Activated CD4-positive, alpha-beta T cell treated with anti-CD3 and anti-CD28 coated beads, Interleukin-2, amount 10 ng/mL, durations not matched to agents 7 days and 5 days (primary cell): ENCODE measurements around the gene ATP6V1C2. TPM values are rescaled to one million over a fixed set of nuclear protein-coding genes. Genes with fewer than 3 reads are reported as not detected.

ENCODE experiments used
- CTCF ChIA-PET: fragments of 350-600 bp; sonication (Branson Sonifier 250); formaldehyde crosslinking; loops from one replicate; lab custom pipeline; 2021; ENCODE audit warnings: antibody characterized with exemption; lab: Charles Lee
- POLR2A ChIA-PET: fragments of 350-600 bp; sonication (Branson Sonifier 250); formaldehyde crosslinking; loops from one replicate; lab custom pipeline; 2021; ENCODE audit warnings: antibody characterized with exemption; lab: Charles Lee
- DNase-seq: peaks from one replicate; pipeline ENCODE4 v3.0.0-alpha.2; 2020
- H3K27ac Mint-ChIP-seq: one replicate; pipeline ENCODE4 v1.8.0; 2021; ENCODE audit warnings: mild to moderate bottlenecking, moderate library complexity, mixed read lengths
- H3K27me3 Mint-ChIP-seq: one replicate; pipeline ENCODE4 v1.8.0; 2021; ENCODE audit warnings: mixed read lengths
- H3K36me3 Mint-ChIP-seq: one replicate; pipeline ENCODE4 v1.8.0; 2021; ENCODE audit warnings: low read depth, mixed read lengths
- H3K4me1 Mint-ChIP-seq: one replicate; pipeline ENCODE4 v1.8.0; 2021; ENCODE audit warnings: mixed read lengths
- H3K4me3 Mint-ChIP-seq: one replicate; pipeline ENCODE4 v1.8.0; 2021; ENCODE audit warnings: mild to moderate bottlenecking, moderate library complexity, mixed read lengths
- H3K9me3 Mint-ChIP-seq: one replicate; pipeline ENCODE4 v1.8.0; 2021; ENCODE audit warnings: mixed read lengths
- total RNA-seq, 2 experiments: library from RNA; stranded (reverse); gene quantifications; one replicate each; pipeline ENCODE4 v1.2.3, GENCODE V29; 2021

The ATP6V1C2 gene
- total RNA-seq, 2 experiments from 2014 or later, result not detected

DNA sequence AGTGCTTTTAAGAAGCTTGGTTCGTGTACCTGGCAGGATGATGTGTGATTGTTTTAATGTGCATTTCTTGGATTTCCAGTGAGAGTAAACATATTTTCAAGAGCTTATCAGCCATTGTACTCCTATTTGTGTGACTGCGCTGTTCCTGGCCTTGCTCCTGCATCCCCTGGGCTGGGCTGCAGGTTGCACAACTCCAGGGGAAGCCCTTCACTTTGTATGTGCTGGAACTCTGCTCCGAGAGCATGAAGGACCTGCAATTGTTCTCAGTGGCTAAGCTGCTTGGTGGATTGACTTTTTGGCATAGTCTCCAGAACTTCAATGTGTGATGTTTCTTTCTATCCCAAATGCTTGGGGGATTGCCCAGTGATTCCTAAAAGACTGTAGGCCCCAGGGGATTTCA lies 18.8 kb downstream of the ATP6V1C2 start:
- CTCF ChIA-PET, result interaction anchor here (0.7 to 0.9 kb wide), 2 partner anchors 18 to 757 kb away, joined by 3 read pairs; partner anchors contain the start of gene ATP6V1C2
- H3K36me3 Mint-ChIP-seq, result no peaks in the 10 kb centered on the region
- POLR2A ChIA-PET, result no interaction called here
- no peak overlapping the region for H3K27ac Mint-ChIP-seq
- H3K27me3 Mint-ChIP-seq, result no peaks in the 10 kb centered on the region
- no peak for DNase-seq
- H3K4me1 Mint-ChIP-seq, result no peaks in the 10 kb centered on the region
- H3K9me3 Mint-ChIP-seq, result no peaks in the 10 kb centered on the region
- no peak overlapping the region for H3K4me3 Mint-ChIP-seq

DNA sequence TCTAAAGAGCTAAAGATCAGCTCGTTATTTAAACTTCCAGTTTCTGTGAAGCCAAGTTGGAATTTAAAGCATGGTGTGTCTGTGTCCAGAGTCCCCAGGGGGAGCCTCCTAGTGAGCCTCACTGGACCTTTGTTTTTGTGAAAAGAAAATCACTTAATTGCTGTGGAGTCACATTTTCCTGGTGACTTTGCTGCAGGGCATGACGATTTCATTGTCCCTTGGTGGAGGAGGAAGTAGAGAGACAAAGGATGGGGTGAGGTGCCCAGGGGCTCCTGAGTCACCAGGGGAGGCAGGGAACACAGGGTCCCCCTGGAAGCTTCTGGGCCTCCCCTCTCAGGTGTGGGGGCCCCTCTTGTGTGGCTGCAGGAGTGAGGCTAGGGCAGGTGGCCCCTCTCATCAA lies 19.7 kb downstream of the ATP6V1C2 start:
- H3K36me3 Mint-ChIP-seq, result no peaks in the 10 kb centered on the region
- H3K4me1 Mint-ChIP-seq, result peaks cover 5% of the 10 kb centered on the region
- ChIA-PET POLR2A (no interaction called here), CTCF (no interaction called here)
- no peak overlapping the region for H3K27ac Mint-ChIP-seq
- H3K27me3 Mint-ChIP-seq, result peaks cover 2% of the 10 kb centered on the region
- no peak for DNase-seq
- no peaks in the 10 kb centered on the region for H3K9me3 Mint-ChIP-seq
- H3K4me3 Mint-ChIP-seq, result no peak overlapping the region

DNA sequence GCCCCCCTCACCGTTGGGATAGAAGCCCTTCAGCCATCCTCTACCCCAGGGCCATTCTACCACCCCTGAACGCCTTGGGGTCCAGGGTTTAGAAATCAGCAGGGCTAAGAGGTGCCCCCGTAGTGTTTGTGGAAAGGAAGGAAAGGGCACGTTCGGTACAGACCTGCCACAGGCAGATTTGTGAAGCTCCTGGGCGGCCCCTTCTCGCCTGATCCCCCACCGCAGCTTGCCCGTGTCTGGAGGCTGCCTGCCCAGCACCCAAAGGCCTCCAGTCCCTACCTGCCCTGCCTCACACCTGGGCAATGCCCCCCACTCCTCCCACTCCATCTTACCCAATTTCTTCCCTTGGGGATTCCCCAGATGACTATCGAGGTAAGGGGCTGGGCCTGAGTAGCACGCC lies 21.2 kb downstream of the ATP6V1C2 start:
- H3K27ac Mint-ChIP-seq, result no peak overlapping the region
- peaks cover 5% of the 10 kb centered on the region for H3K4me1 Mint-ChIP-seq
- ChIA-PET POLR2A (no interaction called here), CTCF (no interaction called here)
- H3K4me3 Mint-ChIP-seq, result no peak overlapping the region
- no peaks in the 10 kb centered on the region for H3K36me3 Mint-ChIP-seq
- H3K27me3 Mint-ChIP-seq, result peaks cover 2% of the 10 kb centered on the region
- DNase-seq, result no peak
- no peaks in the 10 kb centered on the region for H3K9me3 Mint-ChIP-seq

DNA sequence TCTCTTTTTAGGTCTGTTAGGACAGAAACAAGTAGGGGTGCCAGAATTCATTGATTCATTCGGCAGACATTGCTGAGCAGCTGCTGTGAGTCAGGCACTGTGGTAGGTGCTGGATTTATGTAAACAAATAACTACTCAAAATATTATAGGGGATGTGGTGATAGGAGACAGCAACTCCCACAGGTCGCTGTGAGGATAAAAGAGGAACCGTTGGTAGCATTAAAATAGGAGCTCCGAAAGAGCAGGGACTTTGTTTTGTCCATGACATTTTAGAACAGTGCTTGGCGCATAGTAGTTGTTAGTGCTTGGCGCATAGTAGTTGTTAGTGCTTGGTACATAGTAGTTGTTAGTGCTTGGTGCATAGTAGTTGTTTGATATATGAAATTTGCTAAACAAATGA lies 29.2 kb downstream of the ATP6V1C2 start:
- Mint-ChIP-seq H3K9me3 (no peaks in the 10 kb centered on the region), H3K27ac (no peak overlapping the region), H3K4me1 (peaks cover 2% of the 10 kb centered on the region), H3K4me3 (no peak overlapping the region), H3K27me3 (peaks cover 5% of the 10 kb centered on the region), H3K36me3 (no peaks in the 10 kb centered on the region)
- POLR2A ChIA-PET, result no interaction called here
- DNase-seq, result no peak
- CTCF ChIA-PET, result interaction anchor here (0.6 kb wide), 2 partner anchors 366 to 393 kb away, joined by 3 read pairs; no protein-coding TSS in a partner anchor

DNA sequence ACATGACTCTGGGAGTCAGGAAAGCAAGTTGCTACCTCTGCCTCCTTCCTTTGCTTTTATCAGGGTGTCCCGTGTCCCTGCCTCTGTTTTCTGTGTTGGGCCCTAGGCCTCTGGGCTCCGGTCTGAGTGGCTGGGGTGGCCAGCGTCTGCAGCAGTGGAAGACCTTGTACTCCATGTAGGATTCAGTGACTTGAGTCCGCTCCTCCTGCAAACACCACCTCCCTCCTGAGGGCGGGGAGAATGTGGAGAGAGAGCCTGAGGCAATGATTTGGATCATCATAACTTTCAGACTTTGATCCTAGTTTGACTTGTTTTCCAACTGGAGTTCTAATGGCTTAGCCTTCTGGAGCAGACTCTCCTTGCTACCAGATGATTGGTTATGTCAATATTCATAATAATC lies 30.8 kb downstream of the ATP6V1C2 start:
- POLR2A ChIA-PET, result no interaction called here

DNA sequence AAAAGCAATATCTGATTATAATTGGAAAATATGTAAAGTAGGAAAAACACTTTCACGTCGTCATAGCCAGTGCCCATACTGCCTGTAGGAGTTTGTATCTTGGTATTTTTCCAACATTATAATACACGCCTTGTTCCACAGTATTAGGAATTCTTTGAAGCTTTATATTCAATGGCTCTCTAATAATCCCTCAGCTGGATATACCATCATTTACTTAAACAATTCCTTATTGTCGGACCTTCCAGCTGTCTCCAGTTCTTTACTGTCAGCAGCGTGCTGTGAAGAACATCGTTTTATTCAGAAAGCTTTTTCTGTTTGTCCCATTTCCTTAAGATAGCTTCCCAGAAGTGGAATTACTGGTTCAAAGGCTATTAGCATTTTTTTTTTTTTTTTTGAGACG lies 31.7 kb downstream of the ATP6V1C2 start:
- H3K4me3 Mint-ChIP-seq, result no peak overlapping the region
- H3K4me1 Mint-ChIP-seq, result no peaks in the 10 kb centered on the region
- no peak overlapping the region for H3K27ac Mint-ChIP-seq
- H3K36me3 Mint-ChIP-seq, result no peaks in the 10 kb centered on the region
- POLR2A ChIA-PET, result no interaction called here
- CTCF ChIA-PET, result no interaction called here
- H3K27me3 Mint-ChIP-seq, result peaks cover 4% of the 10 kb centered on the region
- H3K9me3 Mint-ChIP-seq, result no peaks in the 10 kb centered on the region
- DNase-seq, result no peak

More for the DNA sequence above, 30.8 kb downstream of the ATP6V1C2 start:
- Mint-ChIP-seq H3K9me3 (no peaks in the 10 kb centered on the region), H3K4me1 (no peaks in the 10 kb centered on the region), H3K4me3 (no peak overlapping the region), H3K36me3 (no peaks in the 10 kb centered on the region), H3K27ac (no peak overlapping the region), H3K27me3 (peaks cover 4% of the 10 kb centered on the region)
- CTCF ChIA-PET, result no interaction called here
- no peak for DNase-seq

DNA sequence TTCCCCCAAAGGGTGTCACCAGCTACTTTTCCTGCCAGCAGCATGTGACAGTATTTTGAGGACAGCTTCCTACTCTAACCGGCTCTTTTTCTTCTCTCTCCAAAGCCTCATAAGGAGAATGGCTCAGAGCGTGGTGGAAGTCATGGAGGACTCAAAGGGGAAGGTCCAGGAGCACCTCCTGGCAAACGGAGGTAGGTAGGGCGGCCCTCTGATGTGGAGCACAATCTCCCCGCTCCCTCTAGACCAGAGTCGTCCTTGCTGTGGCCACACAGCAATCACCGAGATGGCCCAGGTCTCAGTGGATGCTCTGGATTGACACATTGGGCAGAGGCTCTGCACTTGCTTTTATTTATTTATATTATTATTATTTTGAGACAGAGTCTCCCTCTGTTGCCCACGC lies 32.4 kb downstream of the ATP6V1C2 start:
- DNase-seq, result no peak
- no peaks in the 10 kb centered on the region for H3K4me1 Mint-ChIP-seq
- no peak overlapping the region for H3K4me3 Mint-ChIP-seq
- ChIA-PET CTCF (interaction anchor here (0.7 to 0.8 kb wide), 2 partner anchors 22 to 647 kb away, joined by 3 read pairs; no protein-coding TSS in a partner anchor), POLR2A (no interaction called here)
- no peaks in the 10 kb centered on the region for H3K36me3 Mint-ChIP-seq
- H3K9me3 Mint-ChIP-seq, result no peaks in the 10 kb centered on the region
- H3K27ac Mint-ChIP-seq, result no peak overlapping the region
- H3K27me3 Mint-ChIP-seq, result peaks cover 4% of the 10 kb centered on the region

DNA sequence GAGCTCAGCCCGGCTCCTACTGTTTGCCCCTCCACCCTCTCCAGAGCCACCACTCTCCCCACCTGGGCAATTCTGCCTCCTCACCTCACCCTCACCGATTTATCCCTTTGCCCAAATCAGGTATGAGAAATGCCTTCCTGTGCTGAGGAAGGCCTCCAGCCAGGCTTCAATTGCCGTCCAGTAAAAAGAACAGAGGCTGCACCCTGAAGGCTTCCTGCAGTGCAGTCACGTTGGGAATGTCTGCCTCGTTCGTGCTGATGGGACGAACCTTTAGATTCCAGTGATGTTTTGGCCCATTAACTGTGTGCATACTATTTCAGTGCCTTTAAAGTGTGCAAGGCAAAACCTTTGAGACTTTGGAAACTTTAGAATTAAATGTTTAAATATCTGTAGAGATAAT lies 34.2 kb downstream of the ATP6V1C2 start:
- no peak overlapping the region for H3K27ac Mint-ChIP-seq

DNA sequence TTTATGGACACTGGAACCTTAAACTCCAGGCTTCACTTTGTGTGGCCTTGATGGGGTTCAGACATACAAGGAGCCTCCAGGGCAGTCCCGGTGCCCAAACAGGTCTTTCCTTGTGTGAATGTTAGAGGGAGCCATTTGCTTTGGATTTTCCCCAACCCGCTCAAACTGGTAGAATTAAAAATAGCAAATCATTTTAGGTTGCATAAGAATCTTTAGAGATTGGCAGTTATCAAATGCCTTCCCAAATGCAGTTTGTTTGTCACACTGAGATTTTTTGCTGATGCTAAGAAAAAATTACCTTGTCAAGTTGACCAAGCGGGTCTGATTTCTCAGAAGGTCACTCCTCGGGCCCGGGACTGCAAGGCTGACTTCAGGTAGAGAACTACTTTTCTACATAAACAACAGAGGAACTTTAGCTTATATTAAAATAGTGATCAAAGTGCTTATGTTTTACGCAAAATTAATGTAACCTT lies 36.4 kb downstream of the ATP6V1C2 start:
- Mint-ChIP-seq H3K27me3 (no peaks in the 10 kb centered on the region), H3K4me3 (no peak overlapping the region), H3K27ac (no peak overlapping the region), H3K36me3 (no peaks in the 10 kb centered on the region), H3K9me3 (no peaks in the 10 kb centered on the region), H3K4me1 (no peaks in the 10 kb centered on the region)
- DNase-seq, result no peak
- ChIA-PET CTCF (interaction anchor here (0.7 kb wide), 1 partner anchor 17 kb away, joined by 3 read pairs; no protein-coding TSS in a partner anchor), POLR2A (no interaction called here)

More for the DNA sequence above, 34.2 kb downstream of the ATP6V1C2 start:
- Mint-ChIP-seq H3K4me1 (no peaks in the 10 kb centered on the region), H3K9me3 (no peaks in the 10 kb centered on the region), H3K36me3 (no peaks in the 10 kb centered on the region), H3K4me3 (no peak overlapping the region), H3K27me3 (peaks cover 3% of the 10 kb centered on the region)
- ChIA-PET POLR2A (no interaction called here), CTCF (no interaction called here)
- DNase-seq, result no peak

DNA sequence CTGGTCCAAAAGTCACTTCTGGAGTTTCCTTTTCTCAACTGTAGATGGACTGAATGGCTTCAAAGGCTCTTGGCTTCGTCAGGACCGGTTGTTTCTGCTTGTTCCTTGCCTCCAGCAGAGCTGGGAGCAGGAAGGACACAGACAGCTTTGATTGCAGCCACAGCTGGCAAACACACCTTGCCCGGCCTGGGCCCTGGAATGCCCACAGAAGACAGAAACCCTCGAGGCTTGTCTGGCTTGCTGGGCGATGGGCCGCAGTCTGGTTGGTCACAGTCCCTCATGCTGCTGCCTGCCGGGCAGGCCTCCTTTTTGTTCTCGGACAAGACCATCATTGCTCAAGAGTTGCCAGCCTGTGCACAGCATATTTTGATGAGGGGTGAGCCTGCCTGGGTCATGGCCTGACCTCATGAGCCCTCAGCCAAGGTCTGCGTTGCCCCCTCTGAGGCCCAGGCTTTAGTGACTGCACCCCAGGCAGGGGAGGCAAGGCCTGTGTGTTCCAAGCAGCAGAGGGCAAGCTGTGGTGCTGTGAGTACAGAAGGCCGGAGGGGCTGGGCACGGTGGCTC lies 37.8 kb downstream of the ATP6V1C2 start:
- no peaks in the 10 kb centered on the region for H3K36me3 Mint-ChIP-seq
- H3K27ac Mint-ChIP-seq, result no peak overlapping the region
- no peak overlapping the region for H3K4me3 Mint-ChIP-seq
- no peaks in the 10 kb centered on the region for H3K9me3 Mint-ChIP-seq
- CTCF ChIA-PET, result no interaction called here
- DNase-seq, result no peak
- no peaks in the 10 kb centered on the region for H3K27me3 Mint-ChIP-seq
- no peaks in the 10 kb centered on the region for H3K4me1 Mint-ChIP-seq
- POLR2A ChIA-PET, result no interaction called here

DNA sequence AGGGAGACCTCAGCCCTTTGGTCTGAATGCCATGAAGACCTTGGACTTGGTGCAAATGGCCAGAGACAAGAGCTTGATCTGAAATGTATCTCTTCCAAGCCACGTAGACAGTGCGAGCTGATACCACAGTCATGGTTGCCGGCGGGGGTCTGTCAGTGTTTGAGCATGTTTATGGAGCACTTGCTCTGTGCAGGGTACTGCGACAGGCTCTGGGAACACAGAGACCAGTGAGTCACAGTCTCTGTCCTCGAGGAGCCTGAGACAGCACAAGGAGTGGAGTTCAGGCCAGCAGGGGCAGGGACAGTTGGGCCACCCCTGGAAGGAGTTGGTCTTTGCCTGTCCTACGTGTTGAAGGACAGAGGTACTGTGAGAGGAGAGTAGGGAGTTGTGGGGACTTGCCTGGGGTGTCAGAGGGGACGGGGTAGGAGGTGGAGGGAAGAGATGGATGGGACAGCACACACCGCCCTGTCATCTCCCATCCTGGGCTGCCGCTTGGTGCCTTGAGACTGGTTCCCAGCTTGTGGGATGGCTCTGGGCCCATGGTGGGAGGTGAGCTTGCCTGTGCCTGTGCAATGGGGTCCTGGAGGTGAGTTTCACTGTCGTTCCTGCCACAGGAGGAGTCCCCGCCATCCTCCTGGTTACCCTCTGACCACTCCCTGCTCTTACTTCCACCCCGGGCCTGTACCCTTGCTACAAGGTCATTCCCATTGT lies 39.5 kb downstream of the ATP6V1C2 start:
- POLR2A ChIA-PET, result no interaction called here
- H3K4me1 Mint-ChIP-seq, result no peaks in the 10 kb centered on the region
- H3K9me3 Mint-ChIP-seq, result no peaks in the 10 kb centered on the region
- no peak overlapping the region for H3K27ac Mint-ChIP-seq
- CTCF ChIA-PET, result no interaction called here
- no peak overlapping the region for H3K4me3 Mint-ChIP-seq
- H3K27me3 Mint-ChIP-seq, result no peaks in the 10 kb centered on the region
- no peak for DNase-seq
- no peaks in the 10 kb centered on the region for H3K36me3 Mint-ChIP-seq

DNA sequence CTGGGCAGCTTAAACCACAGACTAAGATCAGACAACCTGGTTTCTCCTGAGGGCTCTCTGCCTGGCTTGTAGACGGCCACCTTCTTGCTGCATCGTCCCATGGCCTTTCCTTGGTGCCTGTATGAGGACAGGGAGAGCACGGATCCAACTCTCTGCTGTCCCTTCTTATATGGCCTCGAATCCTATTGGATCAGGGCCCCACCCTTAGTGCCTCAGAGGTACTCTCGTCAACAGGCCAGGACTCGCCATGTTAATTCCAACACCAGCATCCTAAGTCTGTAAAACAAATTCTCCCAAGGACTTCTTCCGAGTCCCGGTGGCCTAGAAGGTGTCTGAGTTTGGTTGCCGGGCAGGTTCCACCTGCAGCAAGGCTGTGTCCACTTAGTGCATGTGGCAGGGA lies 40.2 kb downstream of the ATP6V1C2 start:
- DNase-seq, result no peak
- no peaks in the 10 kb centered on the region for H3K4me1 Mint-ChIP-seq
- no peaks in the 10 kb centered on the region for H3K36me3 Mint-ChIP-seq
- ChIA-PET CTCF (no interaction called here), POLR2A (no interaction called here)
- H3K4me3 Mint-ChIP-seq, result no peak overlapping the region
- H3K9me3 Mint-ChIP-seq, result no peaks in the 10 kb centered on the region
- H3K27me3 Mint-ChIP-seq, result no peaks in the 10 kb centered on the region
- no peak overlapping the region for H3K27ac Mint-ChIP-seq

DNA sequence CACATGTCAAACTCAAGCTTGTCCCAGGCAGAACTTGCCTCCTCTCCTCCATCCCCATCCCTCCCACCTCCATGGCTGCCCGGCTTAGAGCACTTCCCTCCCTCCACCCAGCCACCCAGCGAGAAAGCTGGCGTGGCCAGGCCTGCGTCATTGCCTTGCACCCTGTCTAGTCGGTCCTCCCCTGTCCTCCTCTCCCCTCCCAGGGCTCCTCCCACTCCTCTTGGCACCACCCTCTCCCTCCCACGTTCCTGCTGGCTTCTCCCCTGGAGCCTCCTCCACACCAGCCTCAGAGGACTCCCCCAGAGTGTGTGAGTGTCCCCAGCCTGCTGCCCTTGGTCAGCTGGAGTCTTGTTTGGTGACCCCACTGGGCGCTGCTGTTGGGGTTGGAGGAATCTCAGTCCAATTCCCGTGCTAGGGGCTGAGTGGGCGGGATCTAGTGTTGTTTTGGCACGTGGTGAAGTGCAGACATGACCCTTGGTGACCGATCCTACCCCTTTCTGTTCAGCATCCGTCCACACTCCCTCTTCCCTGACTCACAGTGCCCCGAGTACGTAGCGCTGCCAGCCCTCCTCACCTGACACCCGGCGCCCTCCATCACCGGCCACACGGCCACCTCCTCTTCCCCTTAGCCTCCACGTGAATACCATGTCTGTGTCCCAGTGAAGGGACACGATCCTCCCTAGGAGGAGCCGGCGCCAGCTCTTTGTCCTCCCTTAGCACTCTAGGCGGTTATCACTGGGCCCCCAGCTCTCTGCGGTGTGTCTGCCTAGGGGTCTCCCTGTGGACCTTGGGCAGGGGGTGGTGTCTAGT lies 41.4 kb downstream of the ATP6V1C2 start:
- H3K36me3 Mint-ChIP-seq, result no peaks in the 10 kb centered on the region
- H3K27ac Mint-ChIP-seq, result no peak overlapping the region
- H3K9me3 Mint-ChIP-seq, result no peaks in the 10 kb centered on the region
- CTCF ChIA-PET, result no interaction called here
- no peak for DNase-seq
- no peaks in the 10 kb centered on the region for H3K27me3 Mint-ChIP-seq
- H3K4me1 Mint-ChIP-seq, result no peaks in the 10 kb centered on the region
- POLR2A ChIA-PET, result no interaction called here
- H3K4me3 Mint-ChIP-seq, result no peak overlapping the region
